Activated naive CD4-positive, alpha-beta T cell treated with anti-CD3 and anti-CD28 coated beads, Interleukin-2, amount 50 U/mL, for 24 hours (primary cell): Measurements from ENCODE around the gene ACTR3C.

Source experiments
- H3K27ac Mint-ChIP-seq: one replicate; pipeline ENCODE4 v1.8.0; 2021; ENCODE audit warnings: mild to moderate bottlenecking, mixed read lengths
- H3K27me3 Mint-ChIP-seq: one replicate; pipeline ENCODE4 v1.8.0; 2021; ENCODE audit warnings: mixed read lengths
- H3K36me3 Mint-ChIP-seq: one replicate; pipeline ENCODE4 v1.8.0; 2021; ENCODE audit warnings: mixed read lengths
- H3K4me1 Mint-ChIP-seq: one replicate; pipeline ENCODE4 v1.8.0; 2021; ENCODE audit warnings: mixed read lengths
- H3K4me3 Mint-ChIP-seq: one replicate; pipeline ENCODE4 v1.8.0; 2021; ENCODE audit warnings: mild to moderate bottlenecking, mixed read lengths
- H3K9me3 Mint-ChIP-seq: one replicate; pipeline ENCODE4 v1.8.0; 2021; ENCODE audit warnings: mixed read lengths

ACTR3C gene

GRCh38 chr7:150343225-150343624 lies 19.9 kb upstream of the ACTR3C start:
- Mint-ChIP-seq H3K9me3 (no peaks in the 10 kb centered on the region), H3K4me1 (peaks cover 13% of the 10 kb centered on the region), H3K27ac (no peak overlapping the region), H3K4me3 (no peak overlapping the region), H3K36me3 (no peaks in the 10 kb centered on the region), H3K27me3 (peaks cover 21% of the 10 kb centered on the region)

GRCh38 chr7:150342121-150342408 lies 18.7 kb upstream of the ACTR3C start:
- Mint-ChIP-seq H3K36me3 (peaks cover 2% of the 10 kb centered on the region), H3K27ac (no peak overlapping the region), H3K4me1 (peaks cover 13% of the 10 kb centered on the region), H3K4me3 (peak overlapping the region; percentile 42), H3K9me3 (no peaks in the 10 kb centered on the region), H3K27me3 (peaks cover 21% of the 10 kb centered on the region)

GRCh38 chr7:150341263-150342120 lies 18.1 kb upstream of the ACTR3C start, which contains the start of gene RARRES2:
TSS of gene RARRES2 (minus strand) at chr7:150341629. CDS start at chr7:150340609, 1,020 bp downstream.
- Mint-ChIP-seq H3K27ac (no peak within 1 kb of the TSS), H3K36me3 (peaks cover 2% of the 10 kb centered on the region), H3K9me3 (no peaks in the 10 kb centered on the region), H3K27me3 (peaks cover 21% of the 10 kb centered on the region), H3K4me1 (peaks cover 13% of the 10 kb centered on the region), H3K4me3 (peak within 1 kb of the TSS; percentile 42)

- Mint-ChIP-seq H3K27ac (no peak overlapping the region), H3K9me3 (no peaks in the 10 kb centered on the region), H3K27me3 (peaks cover 17% of the 10 kb centered on the region), H3K4me3 (no peak overlapping the region), H3K4me1 (peaks cover 13% of the 10 kb centered on the region), H3K36me3 (peaks cover 2% of the 10 kb centered on the region)
Observed at GRCh38 chr7:150340875-150341262, 17.5 kb upstream of the ACTR3C start.

- peaks cover 13% of the 10 kb centered on the region for H3K4me1 Mint-ChIP-seq
- no peak overlapping the region for H3K27ac Mint-ChIP-seq
- H3K9me3 Mint-ChIP-seq = no peaks in the 10 kb centered on the region
- H3K36me3 Mint-ChIP-seq = peaks cover 2% of the 10 kb centered on the region
- no peak overlapping the region for H3K4me3 Mint-ChIP-seq
- H3K27me3 Mint-ChIP-seq = peaks cover 17% of the 10 kb centered on the region
Observed at GRCh38 chr7:150340024-150340749, 16.8 kb upstream of the ACTR3C start.

- H3K4me3 Mint-ChIP-seq = no peak overlapping the region
- peaks cover 13% of the 10 kb centered on the region for H3K4me1 Mint-ChIP-seq
- H3K9me3 Mint-ChIP-seq = no peaks in the 10 kb centered on the region
- H3K36me3 Mint-ChIP-seq = peaks cover 2% of the 10 kb centered on the region
- peaks cover 17% of the 10 kb centered on the region for H3K27me3 Mint-ChIP-seq
- H3K27ac Mint-ChIP-seq = no peak overlapping the region
Observed at GRCh38 chr7:150339409-150339809, 16.1 kb upstream of the ACTR3C start.

- H3K27ac Mint-ChIP-seq = no peak overlapping the region
- peaks cover 13% of the 10 kb centered on the region for H3K27me3 Mint-ChIP-seq
- no peak overlapping the region for H3K4me3 Mint-ChIP-seq
- peaks cover 13% of the 10 kb centered on the region for H3K4me1 Mint-ChIP-seq
- peaks cover 2% of the 10 kb centered on the region for H3K36me3 Mint-ChIP-seq
- no peaks in the 10 kb centered on the region for H3K9me3 Mint-ChIP-seq
Observed at GRCh38 chr7:150338166-150338829, 15.0 kb upstream of the ACTR3C start.

GRCh38 chr7:150337659-150338081 lies 14.3 kb upstream of the ACTR3C start:
- Mint-ChIP-seq H3K9me3 (no peaks in the 10 kb centered on the region), H3K4me1 (peaks cover 13% of the 10 kb centered on the region), H3K27me3 (peaks cover 13% of the 10 kb centered on the region), H3K36me3 (peaks cover 2% of the 10 kb centered on the region), H3K4me3 (no peak overlapping the region), H3K27ac (no peak overlapping the region)

GRCh38 chr7:150337179-150337578 lies 13.8 kb upstream of the ACTR3C start:
- peaks cover 10% of the 10 kb centered on the region for H3K27me3 Mint-ChIP-seq
- no peak overlapping the region for H3K4me3 Mint-ChIP-seq
- no peaks in the 10 kb centered on the region for H3K9me3 Mint-ChIP-seq
- no peak overlapping the region for H3K27ac Mint-ChIP-seq
- H3K4me1 Mint-ChIP-seq = peaks cover 12% of the 10 kb centered on the region
- H3K36me3 Mint-ChIP-seq = peaks cover 2% of the 10 kb centered on the region

- H3K36me3 Mint-ChIP-seq = peaks cover 2% of the 10 kb centered on the region
- H3K4me1 Mint-ChIP-seq = peaks cover 9% of the 10 kb centered on the region
- peaks cover 6% of the 10 kb centered on the region for H3K27me3 Mint-ChIP-seq
- no peak overlapping the region for H3K27ac Mint-ChIP-seq
- no peak overlapping the region for H3K4me3 Mint-ChIP-seq
- H3K9me3 Mint-ChIP-seq = no peaks in the 10 kb centered on the region
Observed at GRCh38 chr7:150336746-150337145, 13.4 kb upstream of the ACTR3C start.

GRCh38 chr7:150335774-150336112 lies 12.4 kb upstream of the ACTR3C start:
- peaks cover 3% of the 10 kb centered on the region for H3K27me3 Mint-ChIP-seq
- H3K4me3 Mint-ChIP-seq = no peak overlapping the region
- peaks cover 6% of the 10 kb centered on the region for H3K4me1 Mint-ChIP-seq
- H3K36me3 Mint-ChIP-seq = peaks cover 2% of the 10 kb centered on the region
- H3K27ac Mint-ChIP-seq = no peak overlapping the region
- H3K9me3 Mint-ChIP-seq = no peaks in the 10 kb centered on the region

GRCh38 chr7:150335108-150335773 lies 11.9 kb upstream of the ACTR3C start:
- Mint-ChIP-seq H3K4me3 (no peak overlapping the region), H3K27ac (no peak overlapping the region), H3K9me3 (no peaks in the 10 kb centered on the region), H3K4me1 (peaks cover 5% of the 10 kb centered on the region), H3K27me3 (peaks cover 3% of the 10 kb centered on the region), H3K36me3 (peaks cover 2% of the 10 kb centered on the region)

GRCh38 chr7:150334108-150334507 lies 10.8 kb upstream of the ACTR3C start:
- no peaks in the 10 kb centered on the region for H3K27me3 Mint-ChIP-seq
- no peaks in the 10 kb centered on the region for H3K9me3 Mint-ChIP-seq
- H3K4me3 Mint-ChIP-seq = no peak overlapping the region
- no peak overlapping the region for H3K27ac Mint-ChIP-seq
- peaks cover 2% of the 10 kb centered on the region for H3K36me3 Mint-ChIP-seq
- H3K4me1 Mint-ChIP-seq = no peaks in the 10 kb centered on the region

GRCh38 chr7:150333659-150334058 lies 10.3 kb upstream of the ACTR3C start:
- no peaks in the 10 kb centered on the region for H3K27me3 Mint-ChIP-seq
- no peak overlapping the region for H3K4me3 Mint-ChIP-seq
- H3K27ac Mint-ChIP-seq = no peak overlapping the region
- H3K36me3 Mint-ChIP-seq = peaks cover 4% of the 10 kb centered on the region
- no peaks in the 10 kb centered on the region for H3K4me1 Mint-ChIP-seq
- no peaks in the 10 kb centered on the region for H3K9me3 Mint-ChIP-seq

GRCh38 chr7:150332852-150333635 lies 9.7 kb upstream of the ACTR3C start:
- no peak overlapping the region for H3K4me3 Mint-ChIP-seq
- no peak overlapping the region for H3K27ac Mint-ChIP-seq
- H3K9me3 Mint-ChIP-seq = no peaks in the 10 kb centered on the region
- no peaks in the 10 kb centered on the region for H3K4me1 Mint-ChIP-seq
- no peaks in the 10 kb centered on the region for H3K27me3 Mint-ChIP-seq
- H3K36me3 Mint-ChIP-seq = peaks cover 4% of the 10 kb centered on the region
